ENCODE data around the gene TMEM87A. TPM values are rescaled to one million over a fixed set of nuclear protein-coding genes. Genes with fewer than 3 reads are reported as not detected.

Gene TMEM87A
- total RNA-seq, 2 experiments from 2014 or later, result 23.6 to 24.7 TPM

- no peaks in the 10 kb centered on the region for H3K9me3 Mint-ChIP-seq
- peak; percentile 84 for DNase-seq
- H3K27me3 Mint-ChIP-seq, result no peaks in the 10 kb centered on the region
- ChIA-PET POLR2A (interaction anchor here (0.6 to 1.7 kb wide), 8 partner anchors 9 to 319 kb away, joined by 3 to 7 read pairs (median 4); partner anchors contain the start of gene ZNF106), CTCF (interaction anchor here (0.5 to 1.0 kb wide), 2 partner anchors 13 to 666 kb away, joined by 3 read pairs; no protein-coding TSS in a partner anchor)
- peak; percentile 17 for ATAC-seq
- intact Hi-C loops (cut with micrococcal nuclease), result no loop called here
- peaks cover 32% of the 10 kb centered on the region for H3K4me1 Mint-ChIP-seq (ENCODE audit: low read depth)
- H3K27ac Mint-ChIP-seq, result peak overlapping the region; percentile 99
- TF ChIP-seq CTCF (IDR thresholded peaks at IDR 0.05), result no peak
- H3K36me3 Mint-ChIP-seq (ENCODE audit: low read depth), result peaks cover 6% of the 10 kb centered on the region
- peak overlapping the region; percentile 92 for H3K4me3 Mint-ChIP-seq
These were observed 868 bp upstream of the TMEM87A start for GRCh38 chr15:42273900-42274701.

GRCh38 chr15:42270996-42271395 lies 2.2 kb downstream of the TMEM87A start:
- intact Hi-C loops (cut with micrococcal nuclease), result no loop called here
- no peak overlapping the region for H3K27ac Mint-ChIP-seq
- peaks cover 38% of the 10 kb centered on the region for H3K4me1 Mint-ChIP-seq (ENCODE audit: low read depth)
- H3K4me3 Mint-ChIP-seq, result peak overlapping the region; percentile 13
- peaks cover 18% of the 10 kb centered on the region for H3K36me3 Mint-ChIP-seq (ENCODE audit: low read depth)
- TF ChIP-seq CTCF (IDR thresholded peaks at IDR 0.05), result no peak
- CTCF ChIA-PET, result no interaction called here
- H3K27me3 Mint-ChIP-seq, result no peaks in the 10 kb centered on the region
- no peak for DNase-seq
- no peaks in the 10 kb centered on the region for H3K9me3 Mint-ChIP-seq
- POLR2A ChIA-PET, result no interaction called here
- ATAC-seq, result no peak

GRCh38 chr15:42270551-42270950 lies 2.7 kb downstream of the TMEM87A start:
- DNase-seq, result no peak
- no peak for TF ChIP-seq CTCF (IDR thresholded peaks at IDR 0.05)
- H3K27me3 Mint-ChIP-seq, result no peaks in the 10 kb centered on the region
- POLR2A ChIA-PET, result no interaction called here
- ATAC-seq, result no peak
- no peak overlapping the region for H3K27ac Mint-ChIP-seq
- peaks cover 38% of the 10 kb centered on the region for H3K4me1 Mint-ChIP-seq (ENCODE audit: low read depth)
- intact Hi-C loops (cut with micrococcal nuclease), result no loop called here
- no peaks in the 10 kb centered on the region for H3K9me3 Mint-ChIP-seq
- CTCF ChIA-PET, result no interaction called here
- H3K4me3 Mint-ChIP-seq, result no peak overlapping the region
- H3K36me3 Mint-ChIP-seq (ENCODE audit: low read depth), result peaks cover 23% of the 10 kb centered on the region

GRCh38 chr15:42267286-42267685 lies 5.9 kb downstream of the TMEM87A start:
- POLR2A ChIA-PET, result no interaction called here
- no peak for ATAC-seq
- Mint-ChIP-seq H3K36me3 (ENCODE audit: low read depth) (peaks cover 45% of the 10 kb centered on the region), H3K4me1 (ENCODE audit: low read depth) (peaks cover 40% of the 10 kb centered on the region), H3K9me3 (no peaks in the 10 kb centered on the region), H3K4me3 (no peak overlapping the region), H3K27ac (no peak overlapping the region), H3K27me3 (no peaks in the 10 kb centered on the region)
- CTCF ChIA-PET, result no interaction called here
- TF ChIP-seq CTCF (IDR thresholded peaks at IDR 0.05), result no peak
- intact Hi-C loops (cut with micrococcal nuclease), result no loop called here
- DNase-seq, result no peak

- no peaks in the 10 kb centered on the region for H3K27me3 Mint-ChIP-seq
- CTCF ChIA-PET, result no interaction called here
- no peaks in the 10 kb centered on the region for H3K9me3 Mint-ChIP-seq
- H3K36me3 Mint-ChIP-seq (ENCODE audit: low read depth), result peaks cover 54% of the 10 kb centered on the region
- intact Hi-C loops (cut with micrococcal nuclease), result no loop called here
- H3K4me3 Mint-ChIP-seq, result no peak overlapping the region
- ATAC-seq (peak; percentile 37), DNase-seq (no peak)
- H3K27ac Mint-ChIP-seq, result peak overlapping the region; percentile 56
- no peak for TF ChIP-seq CTCF (IDR thresholded peaks at IDR 0.05)
- H3K4me1 Mint-ChIP-seq (ENCODE audit: low read depth), result peaks cover 24% of the 10 kb centered on the region
- POLR2A ChIA-PET, result no interaction called here
These were observed 8.4 kb downstream of the TMEM87A start for GRCh38 chr15:42264795-42265194.

All from activated CD8-positive, alpha-beta T cell treated with anti-CD3 and anti-CD28 coated beads for 36 hours (primary cell).